ENCODE results near the gene STOML1.

Gene STOML1

DNA sequence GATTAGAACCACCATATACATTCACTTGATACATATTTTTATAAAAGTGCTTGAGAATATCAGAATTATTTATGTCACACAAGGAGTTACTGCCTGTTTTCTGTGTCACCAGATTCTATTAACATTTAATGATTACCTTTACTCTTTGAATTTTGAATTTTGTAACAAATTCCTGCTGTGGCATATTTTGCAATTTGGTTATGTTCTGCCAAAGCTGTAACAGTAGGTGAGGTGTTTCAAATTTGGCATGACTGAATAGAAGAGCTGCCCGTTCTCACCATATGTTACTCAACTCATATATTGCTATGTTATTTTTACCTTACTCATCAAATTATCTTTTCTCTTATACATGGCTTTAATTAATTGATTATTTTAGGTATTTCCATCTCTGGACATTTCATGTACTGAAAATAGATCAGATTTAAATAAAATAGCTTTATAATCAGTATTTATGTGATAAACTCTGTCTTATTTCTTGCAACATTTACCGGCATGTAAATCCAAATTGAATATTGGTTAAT is 21.3 kb upstream of the STOML1 start:
- no peak for DNase-seq

DNA sequence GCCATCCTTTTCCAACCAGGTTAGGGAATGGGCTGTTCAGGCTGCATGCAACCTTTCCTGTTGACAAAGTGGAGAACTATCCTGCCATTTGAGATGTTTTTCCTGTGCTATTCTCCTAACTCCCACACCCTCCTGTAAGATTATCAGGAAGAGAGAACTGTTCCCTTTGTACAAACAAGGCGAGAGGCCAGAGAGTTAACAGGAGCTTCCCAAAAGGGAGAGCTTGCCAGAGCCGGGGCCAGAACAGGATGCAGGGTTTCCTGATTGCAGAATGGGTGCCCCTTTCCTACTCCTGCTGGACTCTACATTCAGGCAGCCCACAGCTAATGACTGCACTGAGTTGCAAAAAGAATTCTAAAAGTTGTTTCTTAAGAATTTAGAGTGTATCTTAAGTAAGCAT is 19.5 kb upstream of the STOML1 start:
- DNase-seq, result no peak

DNA sequence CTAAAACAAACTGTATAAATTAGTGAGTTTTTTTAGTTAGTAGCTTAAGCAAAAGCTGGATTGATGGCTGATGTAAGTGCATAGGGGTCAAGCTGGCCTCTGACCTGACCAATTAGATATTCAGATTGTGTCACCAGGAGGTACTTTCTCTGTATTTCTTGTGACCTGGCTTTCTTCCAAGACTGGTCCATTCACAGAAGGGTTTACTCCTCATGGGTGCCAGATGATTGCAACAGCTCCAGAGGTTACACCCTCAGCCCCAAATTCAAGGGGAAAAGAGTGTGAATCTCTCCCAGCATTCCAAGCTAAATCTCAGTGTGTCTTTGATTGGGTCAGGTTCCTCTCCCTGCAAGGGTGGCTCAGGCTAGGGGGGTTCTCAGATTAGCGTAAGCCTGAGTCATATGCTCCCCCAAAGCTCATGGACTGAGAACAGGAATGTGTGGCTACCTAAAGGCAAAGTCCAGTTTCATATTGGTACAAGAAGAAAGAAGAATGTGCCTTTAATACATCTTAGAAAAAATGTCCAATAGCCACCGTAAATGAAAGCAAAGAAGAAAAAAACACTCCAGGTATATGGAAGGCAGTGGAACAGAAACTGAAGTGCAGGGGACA is 18.9 kb upstream of the STOML1 start:
- DNase-seq, result no peak

DNA sequence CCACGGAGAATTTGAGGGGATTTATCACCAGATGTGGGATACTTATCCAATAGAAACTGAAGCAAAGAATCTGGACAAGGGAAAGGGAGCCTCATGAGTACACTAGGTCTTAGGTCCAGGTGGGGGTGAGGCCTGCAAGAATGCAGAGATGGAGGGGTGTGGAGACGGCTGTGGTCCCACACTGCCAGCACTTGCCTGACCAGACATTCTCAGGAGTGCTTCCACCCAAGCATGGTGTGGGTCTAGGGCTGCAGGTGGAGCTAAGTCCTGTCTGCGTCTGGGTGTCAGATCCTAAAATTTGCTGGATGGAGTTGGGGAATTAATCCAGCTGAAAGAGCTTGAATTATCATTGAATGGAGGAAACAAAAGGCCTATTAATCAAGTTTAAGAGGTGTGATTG is 16.8 kb upstream of the STOML1 start:
- no peak for DNase-seq

DNA sequence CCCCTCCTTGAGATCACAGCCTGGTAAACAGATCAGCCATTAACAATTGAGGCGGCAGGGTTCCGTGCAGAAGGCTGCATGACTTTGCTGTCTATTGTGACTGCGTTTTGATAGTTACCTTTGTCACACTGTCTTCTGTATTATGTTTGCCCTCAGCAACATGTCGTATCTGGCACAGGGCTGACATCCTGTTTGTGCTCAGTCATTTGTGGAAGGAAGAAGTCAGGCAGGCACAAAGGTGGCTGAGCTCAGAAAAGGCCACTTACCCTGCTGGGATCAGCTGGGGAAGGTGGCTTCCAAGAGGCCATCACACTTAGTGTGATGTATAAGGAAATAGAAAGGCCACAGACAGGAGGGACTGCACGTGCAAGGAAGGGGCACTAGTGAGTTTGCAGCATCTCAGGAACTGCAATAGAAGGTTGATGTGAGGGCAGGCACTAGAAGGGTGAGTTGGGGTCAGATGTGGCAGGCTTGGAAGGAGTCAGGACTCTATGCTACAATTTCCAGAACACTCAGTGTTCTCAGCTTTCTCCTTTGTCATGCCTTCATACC is 15.8 kb upstream of the STOML1 start:
- DNase-seq, result no peak

DNA sequence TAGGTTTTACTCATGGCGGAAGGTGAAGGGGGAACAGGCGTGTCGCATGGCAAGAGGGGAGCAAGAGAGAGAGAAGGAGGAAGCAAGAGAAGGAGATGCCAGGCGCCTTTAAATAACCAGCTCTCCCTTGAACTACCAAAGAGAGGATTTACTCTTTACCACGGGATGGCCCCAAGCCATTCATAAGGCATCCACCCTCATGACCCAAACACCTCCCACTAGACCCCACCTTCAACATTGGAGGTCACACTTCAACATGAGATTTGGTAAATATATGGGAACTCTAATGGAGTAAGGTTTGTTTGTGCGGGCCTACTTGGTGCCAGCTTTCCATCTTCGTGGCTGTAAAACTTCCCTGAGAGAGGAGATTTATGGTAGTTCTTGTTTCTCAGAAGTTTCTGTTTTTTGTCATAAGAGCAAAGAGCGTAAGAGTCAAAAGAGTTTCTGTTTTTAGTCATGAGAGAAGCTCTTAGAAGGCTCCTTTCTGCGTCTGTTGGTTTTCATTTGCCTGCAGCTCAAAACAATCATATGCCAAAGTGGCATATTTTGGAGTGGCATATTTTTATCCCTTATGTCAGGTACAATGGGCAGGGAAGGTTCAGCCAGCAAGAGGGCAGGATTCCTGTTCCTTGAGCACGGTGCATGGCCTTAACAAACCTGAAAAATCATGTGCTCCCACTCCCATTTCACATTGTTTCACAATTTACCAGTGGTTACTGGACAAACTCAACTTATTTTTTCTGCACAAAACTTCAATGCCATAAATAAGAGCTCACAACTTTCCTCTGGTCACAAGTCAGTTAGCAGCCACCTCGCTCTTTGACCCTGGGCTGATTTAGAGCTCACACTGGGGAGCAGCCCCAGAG is 14.9 kb upstream of the STOML1 start:
- no peak for DNase-seq

DNA sequence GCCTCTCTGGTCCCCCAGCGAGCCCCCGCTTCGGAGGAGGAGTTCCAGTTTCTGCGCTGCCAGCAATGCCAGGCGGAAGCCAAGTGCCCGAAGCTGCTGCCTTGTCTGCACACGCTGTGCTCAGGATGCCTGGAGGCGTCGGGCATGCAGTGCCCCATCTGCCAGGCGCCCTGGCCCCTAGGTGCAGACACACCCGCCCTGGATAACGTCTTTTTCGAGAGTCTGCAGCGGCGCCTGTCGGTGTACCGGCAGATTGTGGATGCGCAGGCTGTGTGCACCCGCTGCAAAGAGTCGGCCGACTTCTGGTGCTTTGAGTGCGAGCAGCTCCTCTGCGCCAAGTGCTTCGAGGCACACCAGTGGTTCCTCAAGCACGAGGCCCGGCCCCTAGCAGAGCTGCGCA is 5.9 kb upstream of the STOML1 start:
- no peak for DNase-seq

DNA sequence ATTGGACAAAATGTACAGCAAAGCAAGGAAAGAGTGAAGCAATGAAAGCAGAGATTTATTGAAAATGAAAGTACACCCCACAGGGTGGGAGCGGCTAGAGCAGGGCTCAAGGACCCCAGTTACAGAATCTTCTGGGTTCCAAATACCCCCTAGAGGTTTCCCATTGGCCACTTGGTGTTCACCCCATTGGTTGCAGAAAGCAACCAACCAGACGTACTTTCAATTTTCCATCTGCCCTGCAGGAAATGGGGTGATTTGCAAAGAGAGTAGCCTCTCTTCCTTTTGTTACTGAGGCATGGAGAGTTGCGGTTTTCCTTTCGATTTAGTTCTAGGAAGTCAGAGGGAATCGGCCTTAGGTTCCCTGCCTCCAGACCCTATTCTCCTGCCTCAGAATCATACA is 4.8 kb upstream of the STOML1 start:
- no peak for DNase-seq

DNA sequence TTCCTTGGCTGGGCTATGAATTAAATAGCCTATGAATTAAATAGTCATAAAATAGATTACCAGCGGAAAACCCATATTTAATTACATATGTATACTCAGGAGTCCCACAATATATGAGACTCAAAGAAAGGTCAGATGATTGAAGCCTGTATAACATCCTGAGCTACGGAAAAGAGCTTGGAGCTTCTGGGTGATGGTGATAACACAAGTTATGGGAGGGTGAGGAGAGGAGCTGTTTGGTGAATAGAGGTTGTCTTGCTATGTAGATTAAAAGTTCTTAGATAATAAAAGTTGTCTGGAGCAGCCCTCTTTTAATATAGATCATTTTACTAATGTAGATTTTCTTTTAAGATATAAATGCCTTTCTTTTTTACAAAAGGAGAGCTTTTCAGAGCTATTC is 4.2 kb upstream of the STOML1 start:
- DNase-seq, result no peak

DNA sequence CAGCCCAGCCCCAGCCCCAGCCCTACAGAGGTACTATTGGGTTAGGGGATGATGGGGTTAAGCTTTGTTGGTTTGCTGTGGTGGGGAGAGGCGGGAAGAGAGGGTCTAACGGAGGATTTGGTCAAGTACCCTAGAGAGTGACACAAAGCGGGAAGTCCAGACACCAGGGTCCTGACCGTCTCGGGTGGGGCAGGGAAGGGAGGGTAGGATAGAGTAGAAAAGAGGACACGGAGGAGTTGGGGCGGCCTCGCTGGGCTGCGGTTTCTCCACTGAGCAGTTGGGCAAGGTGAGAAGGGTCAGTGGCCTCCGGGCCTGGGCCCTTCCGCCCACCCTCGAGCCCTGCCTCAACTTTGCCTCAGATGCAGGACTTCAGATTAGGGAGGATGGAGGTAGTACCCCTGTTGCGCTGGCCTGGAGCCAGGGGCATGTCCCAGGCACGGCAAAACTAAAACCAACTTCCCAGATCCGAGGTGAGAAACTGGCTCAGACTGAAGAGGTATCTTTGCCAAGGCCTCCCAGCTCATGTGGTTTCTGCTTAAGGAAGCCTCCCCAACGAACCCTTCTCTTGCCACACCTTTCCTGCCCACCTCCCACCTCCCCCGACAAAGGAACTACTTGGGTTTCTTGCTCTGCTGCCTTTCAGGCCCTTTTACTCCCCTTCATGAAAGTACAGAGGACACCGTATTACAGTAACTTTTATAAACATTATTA is 3.0 kb upstream of the STOML1 start:
- DNase-seq, result no peak

DNA sequence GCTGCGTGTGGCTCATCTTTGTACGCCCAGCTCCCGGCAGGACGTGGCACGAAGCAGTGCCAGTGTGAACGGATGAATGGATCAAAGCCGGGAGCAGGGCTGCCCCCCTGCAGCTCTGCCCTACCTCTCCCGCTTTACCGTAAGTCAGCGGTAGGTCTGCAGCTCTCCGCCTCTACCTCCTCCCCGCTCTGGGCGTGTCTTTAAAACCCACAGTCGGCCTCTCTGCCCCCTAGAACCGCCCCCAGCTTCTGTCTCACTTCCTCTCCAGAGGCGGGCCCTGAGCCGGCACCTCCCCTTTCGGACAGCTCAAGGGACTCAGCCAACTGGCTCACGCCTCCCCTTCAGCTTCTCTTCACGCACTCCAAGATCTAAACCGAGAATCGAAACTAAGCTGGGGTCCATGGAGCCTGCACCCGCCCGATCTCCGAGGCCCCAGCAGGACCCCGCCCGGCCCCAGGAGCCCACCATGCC is 2.4 kb upstream of the STOML1 start, which contains the start of gene PML:
PML (plus strand) TSS at position 304 of the 471 bp plus-strand sequence; CDS start at position 401, 97 bp downstream.
- peak; percentile 61 for DNase-seq

DNA sequence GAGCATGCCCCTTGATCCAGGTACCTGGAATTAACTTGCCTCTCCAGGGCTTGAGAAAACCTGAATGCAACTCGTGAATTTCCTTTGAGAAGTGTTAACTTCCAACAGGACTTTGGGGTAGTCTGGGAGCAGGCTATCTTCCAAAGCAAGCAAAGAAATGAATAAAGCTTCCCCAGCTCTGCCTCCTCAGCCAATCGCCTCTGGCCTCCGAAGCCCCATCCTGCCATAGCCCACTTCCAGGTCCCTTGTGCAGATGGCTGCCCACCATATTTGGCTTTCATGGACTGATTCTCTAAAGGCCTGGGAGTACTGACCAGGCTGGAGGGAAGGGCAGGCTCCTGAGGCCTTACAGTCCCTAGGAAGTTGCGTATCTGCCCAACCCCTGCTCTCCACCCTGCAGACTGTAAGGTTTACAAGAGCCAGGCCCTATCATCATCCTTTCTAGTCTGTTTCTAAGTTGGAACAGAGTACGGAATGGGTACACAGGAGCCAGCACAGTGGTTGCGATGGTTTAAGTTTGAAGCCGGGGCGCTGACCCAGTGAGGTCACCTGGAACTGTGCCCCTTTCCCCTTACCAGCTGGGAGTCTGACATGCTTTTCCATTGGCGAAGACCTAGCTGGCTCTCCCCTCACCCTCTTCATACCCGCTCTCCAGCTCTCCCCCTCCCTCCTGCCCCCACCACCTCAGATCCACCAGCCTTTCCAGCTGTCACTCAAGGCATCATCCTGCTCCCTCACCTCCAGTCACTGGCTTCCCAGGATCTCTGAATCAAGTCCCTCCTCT is 1.3 kb upstream of the STOML1 start:
- no peak for DNase-seq

DNA sequence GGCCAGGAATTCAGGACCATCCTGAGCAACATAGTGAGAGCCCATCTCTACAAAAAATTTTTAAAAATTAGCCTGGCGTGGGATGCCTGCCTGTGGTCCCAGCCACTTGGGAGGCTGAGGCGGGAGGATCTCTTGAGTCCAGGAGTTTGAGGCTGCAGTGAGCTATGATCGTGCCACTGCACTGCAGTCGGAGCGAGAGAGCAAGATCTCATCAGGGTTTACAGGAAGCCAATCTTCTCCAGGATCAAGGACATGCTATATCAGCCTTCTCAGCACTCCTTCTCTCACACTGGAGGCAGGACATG is 451 bp upstream of the STOML1 start:
- no peak for DNase-seq

DNA sequence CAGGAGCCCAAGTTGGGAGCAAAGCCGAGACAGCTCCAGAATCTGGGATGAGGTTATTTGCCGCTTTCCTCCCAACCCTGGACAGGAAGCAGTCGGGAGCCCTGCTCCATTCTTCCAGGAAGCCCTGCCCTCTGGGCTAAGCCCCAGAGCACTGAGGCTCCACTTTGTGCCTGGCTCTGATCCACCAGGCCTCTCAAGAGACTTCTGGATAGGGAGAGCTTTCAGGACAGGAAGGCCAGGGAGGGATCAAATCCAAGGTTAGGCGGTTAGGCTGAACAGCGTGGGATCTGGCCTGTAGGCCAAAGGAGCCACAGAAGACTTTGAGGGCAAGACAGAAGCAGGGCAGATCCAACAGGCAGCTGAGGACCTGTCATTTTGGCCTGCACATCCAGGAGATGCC is 835 bp downstream of the STOML1 start:
- no peak for DNase-seq

DNA sequence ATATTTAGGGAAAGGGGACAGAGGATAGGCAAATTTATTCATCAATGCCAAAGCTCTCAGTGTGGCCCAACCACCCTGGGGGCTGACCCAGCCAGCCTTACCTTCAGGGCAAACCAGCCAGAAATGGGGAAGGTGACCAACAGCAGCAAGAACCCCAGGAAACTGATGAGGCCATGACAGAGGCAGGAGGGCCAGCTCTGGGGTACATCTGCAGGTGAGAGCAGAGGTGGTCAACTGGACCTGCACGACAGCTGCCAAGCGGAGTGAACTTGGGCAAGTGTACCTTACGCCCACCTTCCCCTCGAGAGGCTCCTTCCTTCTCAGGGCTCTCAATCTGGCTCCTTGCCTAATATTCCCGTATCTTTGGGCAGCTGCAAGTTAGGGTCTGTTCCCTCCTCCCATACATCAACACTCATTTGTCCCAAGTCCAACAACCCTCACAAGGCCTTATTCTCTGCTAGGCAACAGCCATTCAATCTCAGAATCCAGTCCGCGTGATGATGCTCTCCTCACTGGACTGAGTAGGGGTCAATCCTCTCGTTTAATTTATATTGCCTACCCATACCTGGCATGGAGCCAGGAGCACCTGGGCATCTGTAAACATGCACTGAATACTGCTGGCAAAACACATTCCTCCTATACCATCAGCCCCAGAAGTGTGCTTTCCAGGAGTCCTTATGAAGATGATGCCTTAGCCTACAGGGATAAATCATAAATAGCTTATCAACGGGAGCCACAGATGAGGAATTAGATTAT is 1.7 kb downstream of the STOML1 start:
- DNase-seq, result no peak

DNA sequence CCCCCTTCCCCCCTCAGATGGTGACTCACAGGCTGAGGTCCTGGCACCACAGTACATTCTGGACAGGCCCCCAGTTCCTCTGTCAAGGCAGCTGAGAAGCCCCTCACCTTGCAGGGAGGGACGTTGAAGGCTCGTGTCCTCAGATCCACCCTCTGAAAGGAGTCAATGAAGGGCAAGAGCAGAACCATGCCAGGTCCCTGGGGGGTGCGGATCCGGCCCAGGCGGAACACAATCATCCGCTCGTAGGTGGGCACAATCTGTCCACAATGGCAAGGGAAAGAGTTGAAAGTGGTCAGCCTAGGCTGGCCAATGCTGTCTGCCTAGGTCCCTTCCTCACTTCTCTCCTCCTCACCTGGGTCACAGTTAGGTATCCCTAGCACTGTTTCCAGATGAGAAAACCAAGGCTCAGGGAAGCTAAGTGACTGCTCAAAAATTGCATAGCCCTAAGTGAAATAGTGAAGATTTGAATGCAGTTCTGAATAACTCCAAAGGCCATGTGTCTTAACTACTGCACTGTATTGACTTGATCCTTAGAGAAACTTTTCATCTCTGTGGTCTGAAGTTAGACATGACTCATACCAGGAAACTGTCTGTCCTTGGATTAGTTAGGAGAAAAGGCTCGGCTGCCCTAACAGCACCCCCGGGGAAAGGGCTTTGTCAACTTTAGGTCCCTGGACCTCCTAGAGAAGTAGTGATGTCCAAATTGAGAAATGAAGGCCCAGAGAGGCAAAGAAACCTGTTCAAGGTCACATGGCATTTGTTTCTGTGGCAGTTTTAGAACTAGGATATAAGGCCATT is 2.9 kb downstream of the STOML1 start:
- no peak for DNase-seq

DNA sequence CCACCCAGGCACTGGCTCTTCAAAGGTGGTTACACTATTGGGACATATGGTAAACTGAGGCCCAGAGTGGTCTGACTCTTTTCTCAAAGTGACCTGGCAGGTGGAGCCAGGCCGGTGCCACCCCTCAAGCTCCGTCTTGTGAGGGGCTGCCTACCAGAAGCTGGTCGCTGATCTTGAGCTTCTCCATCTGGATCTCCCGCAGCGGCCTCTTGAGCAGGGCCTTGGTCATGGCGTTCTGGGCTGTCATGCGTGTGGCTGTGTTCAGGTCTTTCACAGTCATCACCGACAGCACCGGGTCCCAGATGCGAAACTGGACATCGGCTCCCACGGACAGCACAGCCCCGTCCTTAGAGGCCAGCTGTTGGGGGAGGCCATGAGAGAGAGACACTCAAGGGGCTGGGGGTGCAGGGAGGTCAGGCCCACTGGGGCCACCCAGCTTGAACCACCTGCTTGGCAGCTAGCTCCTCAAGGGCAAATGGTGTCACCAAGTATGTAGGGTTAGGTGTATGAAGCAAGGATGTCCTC is 3.6 kb downstream of the STOML1 start:
- DNase-seq, result no peak

DNA sequence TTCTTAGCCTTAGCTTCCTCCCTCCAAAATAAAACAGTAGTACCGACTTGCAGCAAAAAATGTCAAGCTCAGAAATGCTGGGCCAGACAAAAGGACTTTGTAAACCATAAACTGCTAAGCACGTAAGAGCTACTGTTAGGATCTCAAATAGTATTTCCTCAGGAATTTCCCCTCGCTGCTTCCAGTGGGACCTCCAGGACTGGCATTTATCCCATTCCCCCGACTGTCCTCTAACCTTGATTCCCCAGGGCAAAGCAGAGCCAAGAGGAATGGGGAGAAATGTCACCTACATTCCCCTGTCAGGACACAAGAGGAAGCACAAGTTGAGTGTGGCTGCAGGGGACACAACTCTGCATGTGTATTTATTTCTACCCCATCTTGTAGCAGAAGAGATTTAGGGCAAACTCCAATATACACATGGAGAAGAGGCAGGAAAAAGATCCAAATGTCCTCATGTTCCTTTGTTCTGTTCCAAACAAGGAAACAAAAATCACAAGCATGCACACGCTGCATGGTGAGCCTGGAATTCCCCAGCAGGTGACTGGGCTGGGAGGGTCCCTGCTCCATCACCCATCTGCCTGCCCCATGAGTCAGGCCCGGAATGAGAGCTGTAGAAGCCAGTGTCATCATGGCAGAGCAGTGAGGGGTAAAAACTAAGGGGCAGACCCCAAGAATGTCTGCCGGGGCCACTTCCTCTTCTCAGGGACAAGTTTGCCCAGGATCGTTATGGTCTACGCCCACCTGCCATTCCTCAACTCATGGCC is 4.2 kb downstream of the STOML1 start:
- DNase-seq, result no peak

DNA sequence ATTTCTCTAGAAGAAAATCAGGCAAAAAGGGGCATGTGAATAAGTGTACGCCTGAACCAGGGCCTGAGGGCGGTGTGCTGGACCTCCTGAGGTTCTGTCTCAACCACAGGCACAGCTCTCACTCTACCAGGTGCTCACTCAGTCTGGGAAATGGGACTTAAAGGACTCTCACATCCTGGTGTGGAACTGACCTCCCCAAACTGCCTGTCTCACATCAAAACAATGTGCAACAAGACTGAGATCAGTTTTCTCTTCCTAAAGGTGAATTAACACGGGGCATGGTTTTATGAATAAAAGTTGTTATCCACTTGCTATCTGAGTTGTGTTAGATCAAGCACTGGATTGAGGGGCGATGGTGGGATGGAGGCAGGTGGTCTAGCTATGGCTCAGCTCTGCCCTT is 4.8 kb downstream of the STOML1 start:
- DNase-seq, result no peak

DNA sequence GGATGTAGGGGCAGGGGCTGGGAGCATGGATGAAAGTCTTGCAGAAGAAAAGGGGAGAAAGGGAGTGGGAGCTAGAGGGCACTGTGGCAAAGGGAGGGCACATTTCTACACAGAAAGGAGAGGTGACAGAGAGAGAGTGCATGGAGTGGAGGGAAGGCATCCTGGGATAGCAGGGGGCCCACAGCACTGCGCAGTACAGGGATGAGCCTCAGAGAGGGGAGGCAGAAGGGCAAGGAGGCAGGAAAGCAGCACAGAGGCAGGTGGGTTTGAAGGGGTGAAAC is 5.4 kb downstream of the STOML1 start:
- no peak for DNase-seq
